Choroid plexus epithelial cell (primary cell): ENCODE results near the gene ARHGAP26.

Source experiments
- DNase-seq: peaks from one replicate; pipeline ENCODE4 v3.0.0-alpha.2; 2010; ENCODE audit warnings: low read depth
- H3K4me3 ChIP-seq: 2 replicates; pipeline ENCODE4 v1.5.1; 2011; ENCODE audit warnings: low read depth, mild to moderate bottlenecking, control low read depth, low read length, moderate library complexity
- CTCF ChIP-seq: conservative IDR thresholded peaks from 2 replicates; pipeline ENCODE4 v1.5.1; 2011; ENCODE audit warnings: low read depth, mild to moderate bottlenecking, control low read depth, inconsistent platforms, low read length, moderate library complexity

The ARHGAP26 gene

GRCh38 chr5:143220748-143221251, 450.6 kb downstream of the ARHGAP26 start:
- no peak for TF ChIP-seq CTCF
- H3K4me3 ChIP-seq = peak overlapping the region; percentile 31
- DNase-seq = peak; percentile 57

- no peak for DNase-seq
- no peak overlapping the region for H3K4me3 ChIP-seq
Measured at GRCh38 chr5:143222287-143223231, 452.4 kb downstream of the ARHGAP26 start.

DNA sequence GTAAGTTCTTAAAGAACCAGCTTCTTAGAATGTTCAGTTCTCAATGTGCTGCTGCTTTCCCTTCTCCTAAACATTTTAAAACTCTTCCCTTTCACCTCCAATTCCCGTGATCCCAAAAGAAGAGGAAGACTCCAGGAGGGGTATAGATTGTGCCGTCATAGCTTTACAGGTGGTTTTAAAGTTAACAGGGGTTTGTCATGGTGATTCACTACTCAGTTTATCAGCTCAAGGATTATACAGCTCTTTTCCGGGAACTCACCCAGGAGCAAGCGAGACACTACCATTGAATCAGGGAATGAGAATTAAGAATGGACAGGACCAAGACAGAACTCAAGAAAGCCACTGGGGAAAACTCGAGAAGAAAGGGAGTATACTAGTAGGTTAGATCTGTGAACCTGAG, 454.5 kb downstream of the ARHGAP26 start:
- no peak overlapping the region for H3K4me3 ChIP-seq
- no peak for TF ChIP-seq CTCF
- no peak for DNase-seq

More at GRCh38 chr5:143222287-143223231, 452.4 kb downstream of the ARHGAP26 start:
- TF ChIP-seq CTCF = no peak

DNA sequence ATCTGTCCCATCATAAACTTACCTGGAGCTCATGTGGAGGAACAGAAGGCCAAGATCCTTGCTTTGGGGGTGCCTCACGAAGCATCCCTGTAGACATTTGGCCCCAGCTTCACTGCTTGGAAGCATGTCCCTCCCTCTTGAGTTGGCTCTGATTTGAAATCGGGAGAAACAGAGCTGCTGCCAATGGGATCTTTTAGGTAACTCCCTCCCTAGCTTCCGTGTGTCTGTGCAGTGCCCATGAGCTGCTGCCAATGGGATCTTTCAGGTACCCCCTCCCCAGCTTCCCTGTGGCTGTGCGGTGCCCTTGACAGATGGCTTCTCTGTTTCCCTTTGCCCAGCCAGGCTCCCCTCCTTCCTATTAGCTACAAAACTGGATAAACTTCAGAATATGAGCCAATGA, 455.3 kb downstream of the ARHGAP26 start:
- no peak for DNase-seq
- H3K4me3 ChIP-seq = no peak overlapping the region
- TF ChIP-seq CTCF = no peak

DNA sequence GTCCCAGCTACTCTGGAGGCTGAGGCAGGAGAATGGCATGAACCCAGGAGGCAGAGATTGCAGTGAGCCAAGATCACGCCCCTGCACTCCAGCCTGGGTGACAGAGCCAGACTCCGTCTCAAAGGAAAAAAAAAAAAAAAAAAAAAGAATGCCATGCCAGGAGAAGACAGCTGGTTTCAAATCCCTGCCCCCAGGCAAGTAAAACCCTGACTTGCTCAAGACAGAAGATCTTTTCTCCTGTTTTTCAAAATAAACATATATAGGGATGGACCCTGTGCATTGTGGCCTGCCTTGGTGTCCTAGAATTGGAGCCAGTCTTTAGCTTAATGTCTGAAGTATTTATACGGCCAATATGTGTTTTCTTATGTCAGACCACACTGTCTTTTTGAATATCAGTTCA, 456.2 kb downstream of the ARHGAP26 start:
- no peak overlapping the region for H3K4me3 ChIP-seq
- DNase-seq = no peak
- TF ChIP-seq CTCF = no peak

- no peak for TF ChIP-seq CTCF
- H3K4me3 ChIP-seq = no peak overlapping the region
- DNase-seq = no peak
Measured at GRCh38 chr5:143226872-143227271, 456.7 kb downstream of the ARHGAP26 start.
